NCI-H748 treated with DMSO at 0.1 percent for 48 hours (cell line): ENCODE data around the gene METTL22.
"Not testable (repeated sequence)": the region's sequence is repeated elsewhere in the genome, so short reads cannot be mapped to it uniquely, and the experiment has no call there.

Source experiments
- DNase-seq: peaks from one replicate; lab custom pipeline; 2025; lab: John Stamatoyannopoulos, UW

METTL22 gene

DNA sequence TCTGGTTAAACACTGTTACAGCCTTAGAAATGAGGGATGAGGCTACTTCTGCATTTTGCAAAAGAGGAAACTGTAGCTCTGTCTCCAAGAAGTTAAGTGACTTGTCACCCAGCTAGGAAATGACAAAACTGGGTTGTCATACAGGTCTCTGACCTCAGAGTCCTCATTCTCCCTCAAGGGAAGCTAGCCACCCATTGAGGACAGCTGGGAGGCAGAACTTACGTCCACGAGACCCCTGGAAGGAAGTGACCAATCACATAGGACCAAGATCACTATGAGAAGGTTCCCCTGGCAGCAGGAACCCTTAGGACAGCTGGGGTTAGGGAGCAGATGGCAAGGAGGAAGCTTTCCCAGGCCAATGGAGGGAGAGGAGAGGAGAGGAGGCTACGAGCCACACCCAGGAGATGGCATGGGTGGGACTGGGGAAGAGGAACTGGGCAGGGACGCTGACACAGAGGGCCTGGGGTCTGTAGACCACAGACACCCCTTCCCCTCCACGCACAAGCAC, 11.2 kb downstream of the METTL22 start:
- DNase-seq, result no peak

GRCh38 chr16:8634991-8635736, 13.7 kb downstream of the METTL22 start:
- DNase-seq, result no peak

DNA sequence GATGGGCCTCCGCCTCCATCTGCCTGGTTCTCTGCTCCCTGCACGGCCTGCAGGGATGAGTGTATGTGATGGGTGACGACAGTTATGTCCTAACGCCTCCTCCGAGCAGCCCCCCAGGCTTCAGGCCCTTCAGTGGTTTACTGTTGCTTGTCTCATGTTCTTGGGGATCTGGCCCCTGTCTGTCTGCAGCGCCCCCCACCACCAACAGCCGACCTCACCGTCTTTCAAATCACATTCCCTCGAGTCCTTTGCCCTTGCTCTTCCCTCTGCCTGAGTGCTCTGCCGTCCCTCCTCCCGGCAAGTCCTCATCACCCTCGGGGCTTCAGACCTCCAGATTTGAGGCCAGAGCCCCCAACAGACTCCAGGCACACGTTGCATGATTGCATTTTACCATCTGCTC, 18.2 kb downstream of the METTL22 start:
- no peak for DNase-seq

DNA sequence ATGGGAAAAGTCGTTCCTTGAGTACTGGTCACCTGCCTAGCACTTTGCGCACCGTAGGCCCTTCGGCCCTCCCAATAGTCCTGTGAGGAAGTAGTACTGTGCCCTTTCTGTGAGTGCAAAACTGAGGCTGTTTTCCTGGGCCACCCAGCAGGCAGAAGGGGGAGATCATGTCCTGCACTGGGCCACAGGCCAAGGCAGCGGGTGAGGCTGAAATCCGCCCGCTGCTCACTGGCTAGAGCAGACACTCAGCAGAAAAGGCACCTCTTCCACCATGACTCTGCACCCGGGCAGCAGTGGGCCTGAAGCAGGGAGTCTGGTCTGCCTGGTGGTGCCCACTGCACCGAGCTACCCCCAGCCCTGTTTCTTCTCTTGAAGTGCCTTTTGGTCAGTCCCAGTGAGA, 20.2 kb downstream of the METTL22 start:
- DNase-seq, result no peak

GRCh38 chr16:8642146-8642545, 20.6 kb downstream of the METTL22 start:
- no peak for DNase-seq

DNA sequence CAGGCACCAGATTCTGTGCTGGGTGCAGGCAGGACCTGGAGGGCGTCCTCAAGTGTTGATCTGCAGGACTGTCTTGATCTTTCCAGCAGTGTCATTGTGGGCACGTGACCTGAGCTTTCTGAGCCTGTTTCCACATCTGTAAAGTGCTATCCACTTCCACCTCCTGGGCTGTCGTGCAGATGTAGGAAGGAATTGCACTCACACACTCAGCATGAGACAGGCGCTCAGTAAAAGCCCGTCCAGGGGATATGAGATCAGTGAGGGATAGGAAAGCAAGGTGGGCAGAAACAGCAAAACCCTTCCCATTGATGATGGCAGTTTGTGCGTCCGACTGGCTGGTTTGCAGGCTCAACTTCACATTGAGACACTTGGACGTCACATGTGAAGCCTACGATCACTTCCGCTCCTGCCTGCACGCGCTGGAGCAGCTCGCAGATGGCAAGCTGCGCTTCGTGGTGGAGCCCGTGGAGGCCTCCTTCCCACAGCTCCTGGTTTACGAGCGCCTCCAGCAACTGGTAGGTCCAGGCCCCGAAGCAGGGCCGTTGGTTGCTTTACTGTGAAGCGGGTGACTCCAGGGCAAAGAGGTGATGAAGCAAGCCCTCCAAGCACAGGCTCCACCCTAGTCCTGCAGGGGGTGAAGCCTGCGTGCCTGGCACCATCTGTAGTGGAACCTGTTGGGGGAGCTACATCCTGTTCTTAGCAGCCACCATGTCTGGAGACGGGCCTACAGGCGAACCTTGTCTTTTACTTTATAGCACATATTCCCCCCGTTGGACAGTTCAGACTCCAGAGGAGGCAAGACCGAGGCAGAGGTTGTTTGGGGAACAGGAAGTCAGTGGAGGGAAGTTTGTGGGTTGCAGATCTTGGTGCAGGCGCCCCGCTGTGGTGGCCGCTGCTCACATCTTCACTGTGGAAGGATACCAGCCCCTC, 23.0 kb downstream of the METTL22 start:
- DNase-seq, result no peak

DNA sequence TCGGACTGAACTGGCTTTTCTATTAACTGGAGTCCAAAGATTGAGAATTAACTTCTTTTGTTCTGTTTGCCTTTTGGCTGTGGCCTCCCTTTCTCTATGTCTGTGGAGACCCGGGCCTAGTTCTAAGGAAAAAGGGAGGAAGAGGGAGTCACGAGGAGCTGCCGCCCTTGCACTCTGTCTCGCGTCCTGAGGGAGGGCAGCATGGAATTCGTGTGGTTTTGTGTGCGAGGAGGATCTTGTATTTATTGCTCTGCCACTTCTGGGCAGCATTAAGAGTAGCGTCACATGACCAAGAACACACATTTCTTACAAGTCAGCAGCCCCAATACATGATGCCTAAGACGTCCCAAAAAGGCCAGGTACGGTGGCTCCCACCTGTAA, 23.6 kb downstream of the METTL22 start:
- no peak for DNase-seq

- DNase-seq, result no peak
These were observed 24.3 kb downstream of the METTL22 start for GRCh38 chr16:8645831-8646230.

- DNase-seq, result no peak
These were observed 25.0 kb downstream of the METTL22 start for GRCh38 chr16:8646326-8647053.

- DNase-seq, result no peak
These were observed 26.3 kb downstream of the METTL22 start for GRCh38 chr16:8647721-8648318.

DNA sequence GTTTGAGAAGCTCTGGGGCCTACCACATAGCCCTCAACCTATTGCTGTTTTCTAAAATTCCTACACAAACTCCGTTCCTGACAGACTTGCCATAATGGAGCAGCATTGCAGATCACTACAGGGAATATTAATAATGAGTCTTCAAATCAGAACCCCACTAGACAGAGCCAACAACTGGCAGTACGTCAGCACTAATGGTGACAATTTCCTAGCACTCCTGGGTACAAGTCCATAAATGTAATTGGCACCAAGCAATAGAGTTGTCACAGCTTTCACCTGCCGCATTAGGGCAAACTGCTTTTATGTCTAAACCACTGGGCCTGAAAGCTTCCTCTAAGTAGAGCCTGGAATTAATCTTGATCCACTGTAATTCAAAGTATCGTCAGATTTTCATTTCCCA, 27.4 kb downstream of the METTL22 start:
- DNase-seq, result no peak

GRCh38 chr16:8649829-8650554, 28.5 kb downstream of the METTL22 start:
- DNase-seq, result no peak

GRCh38 chr16:8651958-8652357, 30.5 kb downstream of the METTL22 start:
- DNase-seq, result not testable (repeated sequence)

DNA sequence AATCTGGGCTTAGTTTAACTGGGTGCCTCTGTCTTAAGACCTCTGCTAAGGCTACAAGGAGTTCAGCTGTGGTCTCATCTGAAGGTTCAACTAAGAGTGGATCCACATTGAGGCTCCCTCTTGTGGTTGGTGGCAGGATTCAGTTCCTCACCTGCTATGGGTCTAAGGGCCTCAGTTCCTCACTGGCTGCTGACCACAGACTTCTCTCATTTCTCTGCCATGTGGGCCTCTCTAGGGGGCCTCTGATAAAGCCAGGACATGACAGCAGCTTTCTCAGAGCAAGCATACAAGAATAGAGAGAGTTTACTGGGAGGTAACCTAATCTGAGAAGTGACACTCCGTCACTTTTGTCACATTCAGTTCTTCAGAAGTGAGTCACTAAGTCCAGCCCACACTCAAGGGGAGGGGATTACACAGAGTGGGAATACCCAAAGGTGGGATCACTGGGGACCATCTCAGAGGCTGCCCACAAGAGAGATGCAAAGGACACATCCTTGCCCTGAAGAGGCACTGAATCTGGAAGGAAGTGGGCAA, 33.8 kb downstream of the METTL22 start:
- peak; percentile 1 for DNase-seq

DNA sequence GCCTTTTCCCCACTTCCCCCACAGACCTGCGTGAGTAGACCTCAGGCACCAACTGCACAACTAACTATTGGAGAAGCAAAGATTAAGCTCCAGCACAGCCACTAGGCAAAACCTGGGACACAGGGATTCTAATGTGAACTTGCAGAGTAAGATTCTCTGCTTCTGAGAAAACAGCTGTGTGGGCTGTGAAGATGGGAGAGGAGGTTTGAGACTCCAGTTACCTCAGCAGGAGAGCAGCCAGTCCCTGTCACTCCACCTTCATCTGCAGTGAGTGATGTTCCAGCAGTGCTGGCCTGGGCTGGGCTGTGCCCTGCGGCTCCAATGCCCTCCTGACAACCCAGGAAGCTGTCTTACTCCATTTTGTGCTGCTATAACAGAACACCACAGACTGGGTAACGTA, 34.9 kb downstream of the METTL22 start:
- no peak for DNase-seq

- DNase-seq, result peak; percentile 23
These were observed 39.4 kb downstream of the METTL22 start for GRCh38 chr16:8660841-8661301.

- no peak for DNase-seq
These were observed 40.2 kb downstream of the METTL22 start for GRCh38 chr16:8661703-8662102.

- DNase-seq, result no peak
These were observed 41.9 kb downstream of the METTL22 start for GRCh38 chr16:8663192-8664089.

GRCh38 chr16:8665529-8665928, 44.0 kb downstream of the METTL22 start:
- no peak for DNase-seq

GRCh38 chr16:8667492-8667891, 46.0 kb downstream of the METTL22 start:
- DNase-seq, result no peak
